Activated naive CD4-positive, alpha-beta T cell treated with anti-CD3 and anti-CD28 coated beads for 36 hours (primary cell): ENCODE data around the gene POMT2. TPM values are rescaled to one million over a fixed set of nuclear protein-coding genes. Genes with fewer than 3 reads are reported as not detected.
A peak's percentile ranks its signal among the peaks of the same experiment; 100 is the strongest.

ENCODE experiments used
- CTCF ChIA-PET: fragments of 350-600 bp; sonication (Branson Sonifier 250); formaldehyde crosslinking; loops from one replicate; lab custom pipeline; 2021; ENCODE audit warnings: antibody characterized with exemption; lab: Charles Lee
- DNase-seq: peaks from one replicate; pipeline ENCODE4 v3.0.0-alpha.2; 2020
- H3K27ac Mint-ChIP-seq: one replicate; pipeline ENCODE4 v1.8.0; 2021; ENCODE audit warnings: mild to moderate bottlenecking, mixed read lengths
- H3K27me3 Mint-ChIP-seq: one replicate; pipeline ENCODE4 v1.8.0; 2021; ENCODE audit warnings: low read depth, mixed read lengths
- H3K36me3 Mint-ChIP-seq: one replicate; pipeline ENCODE4 v1.8.0; 2021; ENCODE audit warnings: low read depth, mixed read lengths
- H3K4me1 Mint-ChIP-seq: one replicate; pipeline ENCODE4 v1.8.0; 2021; ENCODE audit warnings: low read depth, mixed read lengths
- H3K4me3 Mint-ChIP-seq: one replicate; pipeline ENCODE4 v1.8.0; 2021; ENCODE audit warnings: mild to moderate bottlenecking, moderate library complexity, mixed read lengths
- H3K9me3 Mint-ChIP-seq: one replicate; pipeline ENCODE4 v1.8.0; 2021; ENCODE audit warnings: mixed read lengths
- intact Hi-C: fragments of 100-400 bp; cut with micrococcal nuclease; formaldehyde crosslinking; loops from one replicate; pipeline ENCODE4 v1.15.1; 2023
- total RNA-seq, 2 experiments: library from RNA; stranded (reverse); gene quantifications; one replicate each; pipeline ENCODE4 v1.2.3, GENCODE V29; 2021

The POMT2 gene, protein sequence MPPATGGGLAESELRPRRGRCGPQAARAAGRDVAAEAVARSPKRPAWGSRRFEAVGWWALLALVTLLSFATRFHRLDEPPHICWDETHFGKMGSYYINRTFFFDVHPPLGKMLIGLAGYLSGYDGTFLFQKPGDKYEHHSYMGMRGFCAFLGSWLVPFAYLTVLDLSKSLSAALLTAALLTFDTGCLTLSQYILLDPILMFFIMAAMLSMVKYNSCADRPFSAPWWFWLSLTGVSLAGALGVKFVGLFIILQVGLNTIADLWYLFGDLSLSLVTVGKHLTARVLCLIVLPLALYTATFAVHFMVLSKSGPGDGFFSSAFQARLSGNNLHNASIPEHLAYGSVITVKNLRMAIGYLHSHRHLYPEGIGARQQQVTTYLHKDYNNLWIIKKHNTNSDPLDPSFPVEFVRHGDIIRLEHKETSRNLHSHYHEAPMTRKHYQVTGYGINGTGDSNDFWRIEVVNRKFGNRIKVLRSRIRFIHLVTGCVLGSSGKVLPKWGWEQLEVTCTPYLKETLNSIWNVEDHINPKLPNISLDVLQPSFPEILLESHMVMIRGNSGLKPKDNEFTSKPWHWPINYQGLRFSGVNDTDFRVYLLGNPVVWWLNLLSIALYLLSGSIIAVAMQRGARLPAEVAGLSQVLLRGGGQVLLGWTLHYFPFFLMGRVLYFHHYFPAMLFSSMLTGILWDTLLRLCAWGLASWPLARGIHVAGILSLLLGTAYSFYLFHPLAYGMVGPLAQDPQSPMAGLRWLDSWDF
- total RNA-seq: 10 to 100 TPM; 11.3 to 14.5 TPM

DNA sequence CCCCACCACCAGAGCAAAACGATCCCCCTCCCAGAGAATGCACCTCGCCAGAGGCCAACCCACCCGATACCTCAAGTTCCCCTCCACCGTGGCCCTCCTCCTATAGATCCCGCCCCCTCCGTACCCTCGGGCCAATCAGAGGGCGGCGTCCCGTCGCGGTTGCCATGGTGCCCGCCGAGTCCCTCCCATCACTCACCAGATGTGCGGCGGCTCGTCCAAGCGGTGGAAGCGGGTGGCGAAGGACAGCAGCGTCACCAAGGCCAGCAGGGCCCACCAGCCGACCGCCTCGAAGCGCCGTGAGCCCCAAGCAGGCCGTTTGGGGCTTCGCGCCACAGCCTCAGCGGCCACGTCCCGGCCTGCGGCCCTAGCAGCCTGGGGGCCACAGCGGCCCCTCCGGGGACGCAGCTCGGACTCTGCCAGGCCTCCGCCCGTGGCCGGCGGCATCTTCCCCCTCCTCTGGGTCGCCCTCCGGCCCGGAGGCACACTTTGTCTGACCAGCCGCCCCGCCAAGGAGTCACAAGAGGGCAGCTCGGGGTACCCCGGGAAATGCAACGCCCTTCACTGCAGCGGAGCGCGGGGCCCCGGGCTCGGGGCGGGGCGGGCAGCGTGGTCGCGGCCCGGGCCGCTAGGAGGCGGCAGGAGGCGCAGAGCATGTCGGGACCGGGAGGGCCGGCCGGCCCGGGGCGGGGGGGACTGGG, at the start of gene POMT2:
Gene POMT2, minus strand, starts transcription at position 646 of the 698 bp plus-strand sequence. Its CDS starts 202 bp downstream, at position 444.
- no peaks in the 10 kb centered on the region for H3K36me3 Mint-ChIP-seq
- intact Hi-C loops: loop anchor here (1.0 to 5.0 kb wide), 7 partner anchors 232 to 552 kb away; no protein-coding TSS in a partner anchor
- no peaks in the 10 kb centered on the region for H3K27me3 Mint-ChIP-seq

DNA sequence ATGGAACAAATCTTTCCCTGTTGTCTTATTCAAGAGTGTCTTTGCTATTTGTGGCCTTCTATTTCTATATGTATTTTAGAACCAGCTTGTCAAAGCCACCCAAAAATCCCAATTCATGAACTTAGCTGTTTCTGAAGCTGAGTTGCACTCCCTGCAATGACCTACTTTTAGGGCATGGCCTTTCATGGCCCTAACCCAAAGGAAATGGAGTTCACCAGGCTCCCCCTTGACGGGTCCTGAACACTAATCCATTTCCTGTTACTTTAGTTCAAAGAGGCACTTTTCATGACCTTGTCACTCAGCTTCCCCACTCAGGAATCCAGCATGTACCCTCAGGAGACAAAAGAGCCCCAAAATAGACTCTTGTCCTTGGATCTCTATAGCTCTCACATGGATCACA, 48.6 kb upstream of the POMT2 start:
- CTCF ChIA-PET: no interaction called here
- H3K27ac Mint-ChIP-seq: no peak overlapping the region
- H3K27me3 Mint-ChIP-seq: no peaks in the 10 kb centered on the region
- no peak overlapping the region for H3K4me3 Mint-ChIP-seq
- peaks cover 34% of the 10 kb centered on the region for H3K4me1 Mint-ChIP-seq
- no peak for DNase-seq
- peaks cover 5% of the 10 kb centered on the region for H3K36me3 Mint-ChIP-seq
- intact Hi-C loops: no loop called here
- no peaks in the 10 kb centered on the region for H3K9me3 Mint-ChIP-seq

More for the DNA sequence above, at the start of gene POMT2:
- CTCF ChIA-PET: interaction anchor here (1.7 kb wide), 1 partner anchor 10 kb away, joined by 4 read pairs; no protein-coding TSS in a partner anchor
- Mint-ChIP-seq H3K27ac (peak within 1 kb of the TSS; percentile 97), H3K4me3 (peak within 1 kb of the TSS; percentile 91), H3K9me3 (no peaks in the 10 kb centered on the region), H3K4me1 (peaks cover 15% of the 10 kb centered on the region)
- DNase-seq: peak; percentile 91

DNA sequence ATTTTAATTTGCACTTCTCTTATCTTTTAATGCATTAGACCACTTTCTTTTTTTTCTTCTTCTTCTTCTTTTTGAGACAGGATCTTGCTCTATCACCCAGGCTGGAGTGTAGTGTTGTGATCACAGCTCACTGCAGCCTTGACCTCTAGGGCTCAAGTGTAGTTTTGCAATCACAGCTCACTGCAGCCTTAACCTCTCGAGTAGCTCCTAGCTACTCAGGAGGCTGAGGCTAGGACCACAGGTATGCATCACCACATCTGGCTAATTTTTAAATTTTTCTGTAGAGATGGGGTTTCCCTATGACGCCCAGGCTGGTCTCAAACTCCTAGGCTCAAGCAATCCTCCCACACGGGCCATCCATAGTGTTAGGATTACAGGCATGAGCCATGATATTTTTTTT, 43.5 kb upstream of the POMT2 start:
- H3K27ac Mint-ChIP-seq: no peak overlapping the region
- H3K4me1 Mint-ChIP-seq: peaks cover 9% of the 10 kb centered on the region
- DNase-seq: no peak
- no peaks in the 10 kb centered on the region for H3K27me3 Mint-ChIP-seq
- intact Hi-C loops: no loop called here
- no peaks in the 10 kb centered on the region for H3K9me3 Mint-ChIP-seq
- CTCF ChIA-PET: interaction anchor here (0.5 kb wide), 1 partner anchor 73 kb away, joined by 3 read pairs; no protein-coding TSS in a partner anchor
- no peak overlapping the region for H3K4me3 Mint-ChIP-seq
- H3K36me3 Mint-ChIP-seq: no peaks in the 10 kb centered on the region

GRCh38 chr14:77359626-77360025, 38.9 kb upstream of the POMT2 start:
- intact Hi-C loops: loop anchor here (2.0 kb wide), 1 partner anchor 15 kb away; no protein-coding TSS in a partner anchor
- Mint-ChIP-seq H3K27ac (no peak overlapping the region), H3K4me3 (no peak overlapping the region), H3K36me3 (no peaks in the 10 kb centered on the region), H3K4me1 (peaks cover 9% of the 10 kb centered on the region), H3K9me3 (no peaks in the 10 kb centered on the region), H3K27me3 (no peaks in the 10 kb centered on the region)
- CTCF ChIA-PET: interaction anchor here (1.9 kb wide), 1 partner anchor 17 kb away, joined by 4 read pairs; the partner anchor contains the start of genes SAMD15 and TMED8
- no peak for DNase-seq

- CTCF ChIA-PET: interaction anchor here (0.6 kb wide), 2 partner anchors 27 to 144 kb away, joined by 3 to 5 read pairs; no protein-coding TSS in a partner anchor
- no peak for DNase-seq
- no peaks in the 10 kb centered on the region for H3K36me3 Mint-ChIP-seq
- intact Hi-C loops: no loop called here
- H3K27ac Mint-ChIP-seq: no peak overlapping the region
- peaks cover 5% of the 10 kb centered on the region for H3K4me1 Mint-ChIP-seq
- H3K27me3 Mint-ChIP-seq: no peaks in the 10 kb centered on the region
- no peaks in the 10 kb centered on the region for H3K9me3 Mint-ChIP-seq
- no peak overlapping the region for H3K4me3 Mint-ChIP-seq
These were observed 36.2 kb upstream of the POMT2 start for GRCh38 chr14:77356899-77357298.

- H3K4me3 Mint-ChIP-seq: no peak overlapping the region
- no peaks in the 10 kb centered on the region for H3K9me3 Mint-ChIP-seq
- intact Hi-C loops: no loop called here
- H3K36me3 Mint-ChIP-seq: peaks cover 1% of the 10 kb centered on the region
- CTCF ChIA-PET: no interaction called here
- no peaks in the 10 kb centered on the region for H3K27me3 Mint-ChIP-seq
- DNase-seq: no peak
- H3K27ac Mint-ChIP-seq: no peak overlapping the region
- peaks cover 3% of the 10 kb centered on the region for H3K4me1 Mint-ChIP-seq
These were observed 35.1 kb upstream of the POMT2 start for GRCh38 chr14:77355811-77356210.

- no peak for DNase-seq
- no peaks in the 10 kb centered on the region for H3K27me3 Mint-ChIP-seq
- no peak overlapping the region for H3K4me3 Mint-ChIP-seq
- H3K9me3 Mint-ChIP-seq: no peaks in the 10 kb centered on the region
- no peak overlapping the region for H3K27ac Mint-ChIP-seq
- CTCF ChIA-PET: interaction anchor here (0.7 kb wide), 1 partner anchor 58 kb away, joined by 3 read pairs; no protein-coding TSS in a partner anchor
- H3K36me3 Mint-ChIP-seq: peaks cover 6% of the 10 kb centered on the region
- H3K4me1 Mint-ChIP-seq: peaks cover 3% of the 10 kb centered on the region
- intact Hi-C loops: no loop called here
These were observed 32.9 kb upstream of the POMT2 start for GRCh38 chr14:77353469-77354141.

GRCh38 chr14:77347751-77348150, 27.1 kb upstream of the POMT2 start:
- CTCF ChIA-PET: interaction anchor here (0.5 kb wide), 1 partner anchor 259 kb away, joined by 5 read pairs; no protein-coding TSS in a partner anchor
- H3K9me3 Mint-ChIP-seq: no peaks in the 10 kb centered on the region
- H3K27ac Mint-ChIP-seq: no peak overlapping the region
- intact Hi-C loops: no loop called here
- H3K27me3 Mint-ChIP-seq: no peaks in the 10 kb centered on the region
- H3K4me3 Mint-ChIP-seq: no peak overlapping the region
- DNase-seq: no peak
- no peaks in the 10 kb centered on the region for H3K4me1 Mint-ChIP-seq
- peaks cover 10% of the 10 kb centered on the region for H3K36me3 Mint-ChIP-seq

DNA sequence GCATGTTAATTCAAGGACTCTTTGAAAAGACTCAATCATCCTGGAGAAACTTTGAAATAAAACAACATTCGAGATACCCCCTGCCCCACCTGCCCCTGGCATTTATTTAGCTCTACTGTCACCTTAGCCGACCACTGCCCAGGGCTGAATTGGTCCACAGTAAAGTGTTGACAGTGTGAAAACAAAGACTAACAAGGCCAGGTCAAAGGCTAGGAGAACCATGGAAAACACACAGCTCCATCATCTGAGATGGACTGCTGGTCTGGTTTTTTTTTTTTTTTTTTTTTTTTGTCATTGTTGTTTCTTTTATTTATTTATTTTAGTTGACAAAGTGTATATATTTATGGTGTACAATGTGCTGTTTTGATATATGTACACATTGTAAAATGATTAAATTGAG, 25.8 kb upstream of the POMT2 start:
- Mint-ChIP-seq H3K4me1 (no peaks in the 10 kb centered on the region), H3K27me3 (no peaks in the 10 kb centered on the region), H3K9me3 (no peaks in the 10 kb centered on the region), H3K36me3 (peaks cover 9% of the 10 kb centered on the region), H3K27ac (no peak overlapping the region), H3K4me3 (no peak overlapping the region)
- CTCF ChIA-PET: interaction anchor here (0.6 kb wide), 1 partner anchor 61 kb away, joined by 3 read pairs; no protein-coding TSS in a partner anchor
- no peak for DNase-seq
- intact Hi-C loops: no loop called here

GRCh38 chr14:77344377-77344996, 23.8 kb upstream of the POMT2 start:
- H3K36me3 Mint-ChIP-seq: peaks cover 6% of the 10 kb centered on the region
- H3K4me3 Mint-ChIP-seq: no peak overlapping the region
- no peaks in the 10 kb centered on the region for H3K4me1 Mint-ChIP-seq
- no peaks in the 10 kb centered on the region for H3K9me3 Mint-ChIP-seq
- no peak overlapping the region for H3K27ac Mint-ChIP-seq
- DNase-seq: no peak
- H3K27me3 Mint-ChIP-seq: no peaks in the 10 kb centered on the region
- CTCF ChIA-PET: no interaction called here
- intact Hi-C loops: no loop called here

DNA sequence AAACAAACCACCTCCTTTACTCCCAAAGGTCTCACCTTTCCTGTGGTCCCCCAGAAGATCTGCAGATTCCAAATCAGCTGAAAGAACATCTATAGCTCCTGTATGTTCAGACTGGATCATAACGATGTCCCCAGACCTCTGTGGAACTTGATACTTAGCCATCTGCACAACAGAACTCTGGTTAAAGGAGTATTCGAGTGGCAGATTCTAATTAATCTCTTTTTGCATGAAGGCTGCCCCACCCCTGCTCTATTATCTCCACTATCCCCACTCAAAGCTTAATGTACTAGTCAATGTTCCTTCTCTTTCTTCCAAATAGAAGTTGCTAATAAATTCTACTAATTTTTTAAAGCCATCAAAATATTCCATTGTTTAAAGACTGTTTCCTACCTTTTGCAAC, 23.0 kb upstream of the POMT2 start:
- CTCF ChIA-PET: no interaction called here
- no peak for DNase-seq
- H3K27me3 Mint-ChIP-seq: no peaks in the 10 kb centered on the region
- H3K27ac Mint-ChIP-seq: no peak overlapping the region
- peaks cover 6% of the 10 kb centered on the region for H3K36me3 Mint-ChIP-seq
- no peaks in the 10 kb centered on the region for H3K9me3 Mint-ChIP-seq
- intact Hi-C loops: no loop called here
- H3K4me3 Mint-ChIP-seq: no peak overlapping the region
- no peaks in the 10 kb centered on the region for H3K4me1 Mint-ChIP-seq
